Effector memory CD8-positive, alpha-beta T cell (primary cell): ENCODE measurements around the gene SKOR1.

ENCODE experiments used
- ATAC-seq: fragments of 150-1000 bp; cut with Tn5 transposase; replicated peaks from 2 replicates; pipeline ENCODE4 v1.10.0; 2021; ENCODE audit warnings: mild to moderate bottlenecking, moderate library complexity
- DNase-seq, 3 experiments: peaks; one replicate each; pipeline ENCODE4 v3.0.0; 2021
- H3K27ac Mint-ChIP-seq, 2 donors: one replicate each; pipeline ENCODE4 v1.8.0; 2022; ENCODE audit warnings: mild to moderate bottlenecking in 2 of 2, mixed read lengths in 2 of 2, moderate library complexity in 2 of 2
- H3K27me3 Mint-ChIP-seq, 2 donors: one replicate each; pipeline ENCODE4 v1.8.0; 2022; ENCODE audit warnings: mixed read lengths in 2 of 2
- H3K36me3 Mint-ChIP-seq: one replicate; pipeline ENCODE4 v1.8.0; 2022; ENCODE audit warnings: mild to moderate bottlenecking, moderate library complexity, mixed read lengths; ENCODE audit not compliant: insufficient read depth
- H3K4me1 Mint-ChIP-seq, 2 donors: one replicate each; pipeline ENCODE4 v1.8.0; 2022; ENCODE audit warnings: low read depth in 2 of 2, mixed read lengths in 2 of 2
- H3K4me3 Mint-ChIP-seq, 2 donors: one replicate each; pipeline ENCODE4 v1.8.0; 2022; ENCODE audit warnings: mild to moderate bottlenecking in 2 of 2, mixed read lengths in 2 of 2, moderate library complexity in 2 of 2
- H3K9me3 Mint-ChIP-seq, 2 donors: one replicate each; pipeline ENCODE4 v1.8.0; 2022; ENCODE audit warnings: mixed read lengths in 2 of 2

The SKOR1 gene

GRCh38 chr15:67825881-67826716, 790 bp downstream of the SKOR1 start:
- Mint-ChIP-seq H3K27me3 (peaks cover 73 to 89% of the 10 kb centered on the region in 2 donors), H3K4me3 (peak overlapping the region; percentile 54 to 72), H3K9me3 (no peaks in the 10 kb centered on the region), H3K4me1 (peaks cover 32 to 41% of the 10 kb centered on the region in 2 donors), H3K36me3 (peaks cover 16% of the 10 kb centered on the region), H3K27ac (no peak overlapping the region)
- DNase-seq (no peak), ATAC-seq (no peak)

GRCh38 chr15:67826717-67827561, 1.6 kb downstream of the SKOR1 start:
- Mint-ChIP-seq H3K27ac (no peak overlapping the region), H3K4me3 (peak overlapping the region in 1 of 2 donors; percentile 54), H3K27me3 (peaks cover 73 to 89% of the 10 kb centered on the region in 2 donors), H3K4me1 (peaks cover 25 to 35% of the 10 kb centered on the region in 2 donors), H3K9me3 (no peaks in the 10 kb centered on the region), H3K36me3 (peaks cover 16% of the 10 kb centered on the region)
- ATAC-seq (no peak), DNase-seq (no peak)

- no peaks in the 10 kb centered on the region for H3K9me3 Mint-ChIP-seq
- peaks cover 70 to 89% of the 10 kb centered on the region in 2 donors for H3K27me3 Mint-ChIP-seq
- no peak for DNase-seq
- ATAC-seq, result no peak
- peaks cover 16% of the 10 kb centered on the region for H3K36me3 Mint-ChIP-seq
- no peak overlapping the region for H3K27ac Mint-ChIP-seq
- H3K4me3 Mint-ChIP-seq, result peak overlapping the region; percentile 37 to 40
- H3K4me1 Mint-ChIP-seq, result peaks cover 18 to 29% of the 10 kb centered on the region in 2 donors
Measured at GRCh38 chr15:67827562-67828277, 2.4 kb downstream of the SKOR1 start.

- Mint-ChIP-seq H3K4me1 (peaks cover 23 to 34% of the 10 kb centered on the region in 2 donors), H3K9me3 (no peaks in the 10 kb centered on the region), H3K4me3 (peak overlapping the region; percentile 37 to 40), H3K27me3 (peaks cover 73 to 90% of the 10 kb centered on the region in 2 donors), H3K27ac (no peak overlapping the region), H3K36me3 (peaks cover 16% of the 10 kb centered on the region)
- DNase-seq (peak in 1 of 3 experiments; percentile 5), ATAC-seq (no peak)
Measured at GRCh38 chr15:67828278-67828968, 3.1 kb downstream of the SKOR1 start.

GRCh38 chr15:67828969-67829646, 3.8 kb downstream of the SKOR1 start:
- Mint-ChIP-seq H3K9me3 (no peaks in the 10 kb centered on the region), H3K4me3 (peak overlapping the region; percentile 27 to 34), H3K27me3 (peaks cover 73 to 90% of the 10 kb centered on the region in 2 donors), H3K4me1 (peaks cover 23 to 32% of the 10 kb centered on the region in 2 donors), H3K36me3 (peaks cover 16% of the 10 kb centered on the region), H3K27ac (peak overlapping the region in 1 of 2 donors; percentile 41)
- no peak for DNase-seq
- no peak for ATAC-seq

GRCh38 chr15:67829647-67830504, 4.6 kb downstream of the SKOR1 start:
- H3K27ac Mint-ChIP-seq, result peak overlapping the region in 1 of 2 donors; percentile 41
- H3K27me3 Mint-ChIP-seq, result peaks cover 73 to 90% of the 10 kb centered on the region in 2 donors
- peaks cover 26 to 32% of the 10 kb centered on the region in 2 donors for H3K4me1 Mint-ChIP-seq
- peak overlapping the region in 1 of 2 donors; percentile 34 for H3K4me3 Mint-ChIP-seq
- H3K36me3 Mint-ChIP-seq, result peaks cover 16% of the 10 kb centered on the region
- no peaks in the 10 kb centered on the region for H3K9me3 Mint-ChIP-seq
- DNase-seq (no peak), ATAC-seq (no peak)

GRCh38 chr15:67831363-67831762, 6.1 kb downstream of the SKOR1 start:
- Mint-ChIP-seq H3K27ac (no peak overlapping the region), H3K4me1 (peaks cover 32 to 33% of the 10 kb centered on the region in 2 donors), H3K4me3 (no peak overlapping the region), H3K9me3 (no peaks in the 10 kb centered on the region), H3K27me3 (peaks cover 74 to 90% of the 10 kb centered on the region in 2 donors), H3K36me3 (peaks cover 9% of the 10 kb centered on the region)
- ATAC-seq (no peak), DNase-seq (no peak)

- DNase-seq (no peak), ATAC-seq (no peak)
- H3K4me1 Mint-ChIP-seq, result peaks cover 34% of the 10 kb centered on the region in 2 donors
- no peaks in the 10 kb centered on the region for H3K9me3 Mint-ChIP-seq
- H3K27me3 Mint-ChIP-seq, result peaks cover 72 to 91% of the 10 kb centered on the region in 2 donors
- H3K27ac Mint-ChIP-seq, result no peak overlapping the region
- peaks cover 8% of the 10 kb centered on the region for H3K36me3 Mint-ChIP-seq
- peak overlapping the region in 1 of 2 donors; percentile 88 for H3K4me3 Mint-ChIP-seq
Measured at GRCh38 chr15:67832031-67832551, 6.8 kb downstream of the SKOR1 start.

GRCh38 chr15:67832897-67833709, 7.8 kb downstream of the SKOR1 start:
- Mint-ChIP-seq H3K27ac (no peak overlapping the region), H3K27me3 (peaks cover 70 to 88% of the 10 kb centered on the region in 2 donors), H3K4me3 (peak overlapping the region; percentile 87 to 88), H3K36me3 (peaks cover 8% of the 10 kb centered on the region), H3K4me1 (peaks cover 34% of the 10 kb centered on the region in 2 donors), H3K9me3 (no peaks in the 10 kb centered on the region)
- DNase-seq, result no peak
- ATAC-seq, result no peak

- ATAC-seq, result peak; percentile 34
- Mint-ChIP-seq H3K27ac (peak overlapping the region in 1 of 2 donors; percentile 20), H3K9me3 (no peaks in the 10 kb centered on the region), H3K36me3 (peaks cover 10% of the 10 kb centered on the region), H3K27me3 (peaks cover 63 to 80% of the 10 kb centered on the region in 2 donors), H3K4me3 (peak overlapping the region; percentile 87 to 88), H3K4me1 (peaks cover 32 to 34% of the 10 kb centered on the region in 2 donors)
- DNase-seq, result peak in 1 of 3 experiments; percentile 26
Measured at GRCh38 chr15:67833710-67834511, 8.6 kb downstream of the SKOR1 start.
